Adipose tissue (tissue), 3 donors: Measurements from ENCODE around the gene KLHL25. TPM values are rescaled to one million over a fixed set of nuclear protein-coding genes. Genes with fewer than 3 reads are reported as not detected.
"Not testable (repeated sequence)": the region's sequence is repeated elsewhere in the genome, so short reads cannot be mapped to it uniquely, and the experiment has no call there.

Experiments used
- H3K27ac ChIP-seq: one replicate; pipeline ENCODE4 v1.5.1; 2013; ENCODE audit warnings: low read depth, low read length
- WGBS, 3 donors: extraction: QIAGEN DNeasy Blood & Tissue Kit; methylation state at CpG; one replicate each; pipeline ENCODE4 v1.1.7; 2013; 5-methylcytosine and 5-hydroxymethylcytosine counted together
- polyA plus RNA-seq, 3 donors: library from polyadenylated mRNA; stranded (reverse); fragments of 200-250 nt; gene quantifications; one replicate each; pipeline ENCODE4 v1.2.3, GENCODE V29; 2013
- donor health status: healthy with polysubstance abuse.
- donor health status: Bipolar disorder and iron deficiency.
- donor health status: healthy.

The KLHL25 gene
- polyA plus RNA-seq, 3 donors: 3.4 to 30.8 (median 3.8) TPM

DNA sequence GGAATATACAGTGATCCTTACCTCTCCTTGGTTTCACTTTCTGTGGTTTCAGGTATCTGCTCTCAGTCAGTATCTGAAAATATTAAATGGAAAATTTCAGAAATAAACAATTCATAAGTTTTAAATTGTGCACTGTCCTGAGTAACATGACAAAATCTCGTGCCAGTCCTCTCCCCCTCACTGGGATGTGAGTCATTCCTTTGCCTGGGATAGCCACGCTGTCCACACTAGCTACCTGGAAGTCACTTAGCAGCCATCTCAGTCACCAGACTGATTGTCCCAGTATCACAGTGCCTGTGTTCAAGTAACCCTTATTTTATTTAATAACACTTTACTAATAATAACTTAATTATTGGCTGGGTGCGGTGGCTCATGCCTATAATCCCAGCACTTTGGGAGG lies 15.3 kb upstream of the KLHL25 start:
- WGBS, 3 donors: 74 to 90% (median 84%) methylated on average over 3 of the region's 3 CpGs
- H3K27ac ChIP-seq: no peak overlapping the region

DNA sequence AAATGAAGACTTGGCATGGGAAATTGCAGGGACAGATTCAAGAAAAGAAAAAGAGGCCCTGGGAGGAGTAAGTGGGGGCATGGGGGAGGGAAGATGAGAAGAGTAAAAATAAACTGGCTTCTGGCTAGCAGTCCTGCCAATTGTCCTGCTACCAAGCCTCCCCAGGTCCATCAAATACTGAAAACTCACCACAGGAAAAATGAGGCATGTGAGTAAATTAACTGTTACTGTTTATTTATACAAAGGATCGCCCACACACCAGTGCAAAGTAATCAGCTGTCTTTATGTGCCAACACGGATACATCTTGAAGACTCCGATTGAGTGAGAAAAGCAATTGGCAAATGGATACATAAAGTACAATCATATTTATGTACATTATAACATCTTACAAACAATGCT lies 10.7 kb upstream of the KLHL25 start:
- 54 to 76% (median 60%) methylated on average over 3 of the region's 3 CpGs for WGBS, 3 donors

DNA sequence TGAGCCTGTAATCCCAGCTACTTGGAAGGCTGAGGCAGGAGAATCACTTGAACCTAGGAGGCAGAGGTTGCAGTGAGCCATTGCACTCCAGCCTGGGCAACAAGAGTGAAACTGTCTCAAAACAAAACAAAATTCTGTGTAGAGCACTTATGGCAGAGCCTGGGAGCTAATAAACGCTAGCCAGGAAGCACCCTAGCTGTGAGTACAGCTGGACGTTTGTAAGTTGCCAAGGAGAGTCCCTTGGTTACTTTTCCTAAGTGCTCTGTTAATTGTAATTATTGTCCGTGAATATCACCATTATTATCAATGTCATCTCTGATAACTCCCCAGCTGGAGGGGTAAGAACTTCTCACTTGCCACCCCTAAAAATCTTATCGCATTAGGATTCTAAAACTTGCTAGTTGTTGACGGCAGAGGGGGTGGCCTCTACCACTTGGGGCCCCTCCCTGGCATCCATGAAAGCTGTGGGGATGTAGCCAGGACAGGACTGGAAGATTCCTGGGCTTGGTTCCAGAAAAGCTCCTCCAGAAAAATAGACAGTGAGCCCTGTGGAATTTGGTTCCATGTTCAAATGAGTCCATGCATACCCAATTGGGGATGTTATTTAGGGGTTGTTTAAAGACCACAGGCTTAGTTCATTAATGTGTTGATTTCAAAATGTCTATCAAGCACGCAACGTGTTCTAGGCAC lies 9.9 kb upstream of the KLHL25 start:
- 61 to 72% (median 72%) methylated on average over 7 of the region's 7 CpGs for WGBS, 3 donors

More for the DNA sequence above, 10.7 kb upstream of the KLHL25 start:
- H3K27ac ChIP-seq: no peak overlapping the region

DNA sequence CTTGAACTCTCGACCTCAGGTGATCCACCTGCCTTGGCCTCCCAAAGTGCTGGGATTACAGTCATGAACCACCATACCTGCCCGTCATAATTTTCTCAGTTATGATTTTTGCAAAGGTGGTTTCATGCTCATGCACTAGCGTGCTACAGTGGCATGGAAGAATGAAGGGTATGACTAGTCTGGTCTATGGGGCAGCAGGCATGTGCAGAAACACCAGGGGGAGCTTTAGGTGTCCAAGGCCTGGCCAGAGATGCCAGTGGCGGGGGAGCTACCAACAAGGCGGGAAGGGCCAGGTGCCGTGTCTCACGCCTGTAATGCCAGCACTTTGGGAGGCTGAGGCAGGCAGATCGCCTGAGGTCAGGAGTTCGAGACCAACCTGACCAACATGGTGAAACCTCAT lies 7.9 kb upstream of the KLHL25 start:
- H3K27ac ChIP-seq: not testable (repeated sequence)
- 90 to 98% (median 92%) methylated on average over 8 to 9 of the region's 9 CpGs for WGBS, 3 donors

More for the DNA sequence above, 9.9 kb upstream of the KLHL25 start:
- H3K27ac ChIP-seq: no peak overlapping the region

DNA sequence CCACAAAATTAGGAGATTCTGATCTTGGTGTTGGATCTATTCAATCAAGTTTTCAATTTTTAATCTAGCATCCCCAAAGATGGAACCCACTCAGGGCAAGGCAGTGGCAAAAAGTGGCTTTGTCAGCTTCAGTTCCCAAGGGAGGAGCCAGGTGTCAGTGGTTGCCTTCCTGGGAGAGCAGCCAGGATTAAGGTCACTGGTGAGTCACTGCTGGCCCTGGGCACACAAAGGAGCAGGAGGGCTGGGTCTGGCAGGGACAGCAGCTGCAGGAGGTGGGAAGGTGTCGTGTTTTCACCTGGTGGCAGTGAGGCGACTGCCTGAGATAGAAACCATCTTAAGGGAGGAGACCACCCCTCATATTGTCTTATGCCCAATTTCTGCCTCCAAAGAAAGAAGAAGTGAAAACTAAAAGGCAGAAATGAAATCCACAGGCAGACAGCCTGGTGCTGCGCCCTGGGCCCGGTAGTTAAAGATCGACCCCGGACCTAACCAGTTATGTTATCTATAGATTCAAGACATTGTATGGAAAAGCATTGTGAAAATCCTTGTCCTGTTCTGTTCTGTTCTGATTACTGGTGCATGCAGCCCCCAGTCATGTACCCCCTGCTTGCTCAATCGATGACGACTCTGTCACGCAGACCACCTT lies 5.9 kb upstream of the KLHL25 start:
- WGBS, 3 donors: 69 to 93% (median 86%) methylated on average over 9 of the region's 9 CpGs
- H3K27ac ChIP-seq: no peak overlapping the region

DNA sequence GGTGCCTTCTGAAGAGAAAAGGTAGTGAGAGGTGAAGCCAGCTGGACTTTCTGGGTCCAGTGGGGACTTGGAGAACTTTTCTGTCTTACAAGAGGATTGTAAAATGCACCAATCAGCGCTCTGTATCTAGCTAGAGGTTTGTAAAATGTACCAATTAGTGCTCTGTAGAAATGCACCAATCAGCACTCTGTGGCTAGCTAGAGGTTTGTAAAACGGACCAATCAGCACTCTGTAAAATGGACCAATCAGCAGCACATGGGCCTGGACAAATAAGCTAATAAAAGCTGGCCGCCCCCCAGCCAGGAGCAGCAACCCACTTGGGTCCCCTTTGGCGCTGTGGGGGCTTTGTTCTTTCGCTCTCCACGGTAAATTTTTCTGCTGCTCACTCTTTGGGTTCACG lies 1.6 kb upstream of the KLHL25 start:
- H3K27ac ChIP-seq: not testable (repeated sequence)
- WGBS, 3 donors: 79 to 90% (median 89%) methylated on average over 7 of the region's 7 CpGs

DNA sequence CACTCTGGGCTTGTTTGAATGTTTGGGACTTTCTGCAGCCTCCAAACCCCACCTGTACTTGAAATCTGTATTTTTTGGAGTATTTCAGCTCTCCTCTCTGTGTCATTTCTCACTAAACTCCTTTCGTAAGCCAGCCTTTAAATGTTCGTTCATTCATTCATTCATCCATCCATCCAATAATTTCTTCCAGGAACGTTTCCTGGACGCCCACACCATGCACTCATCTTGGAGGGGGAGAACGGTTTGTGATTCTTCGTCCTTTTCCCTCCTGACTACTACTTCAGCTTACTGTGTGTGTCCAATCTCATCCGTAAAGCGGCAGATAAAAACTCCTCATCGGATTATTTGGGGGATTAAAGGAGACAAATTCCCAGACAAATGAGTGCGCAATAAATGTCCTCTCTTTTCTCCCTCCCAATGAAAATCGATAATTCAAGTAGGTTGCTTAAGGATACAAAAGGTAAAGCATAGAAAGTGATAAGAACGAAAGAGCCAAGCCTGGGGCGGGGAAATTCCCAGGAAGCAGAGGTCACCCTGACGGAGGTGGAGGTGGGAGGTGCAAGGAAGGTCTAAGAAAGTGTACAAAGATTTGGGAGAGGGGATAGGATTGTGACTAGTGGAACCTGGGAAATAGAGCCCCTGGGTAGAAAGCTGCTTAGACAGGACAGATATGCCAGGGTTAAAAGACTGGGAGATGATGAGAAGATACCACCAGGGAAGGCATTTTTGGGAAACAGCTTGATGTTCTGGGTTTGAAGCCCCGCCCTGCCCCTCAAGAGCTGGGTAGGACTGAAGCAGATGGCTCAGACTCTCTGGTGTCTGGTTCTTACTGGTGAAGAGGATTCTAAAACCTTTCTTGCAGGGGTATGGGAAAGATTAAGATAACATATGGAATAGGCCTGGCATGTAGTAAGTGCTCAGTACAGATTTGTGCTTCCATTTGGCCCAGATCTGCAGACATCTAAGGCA lies 896 bp upstream of the KLHL25 start:
- 32 to 48% (median 43%) methylated on average over 15 of the region's 15 CpGs for WGBS, 3 donors
- no peak overlapping the region for H3K27ac ChIP-seq

DNA sequence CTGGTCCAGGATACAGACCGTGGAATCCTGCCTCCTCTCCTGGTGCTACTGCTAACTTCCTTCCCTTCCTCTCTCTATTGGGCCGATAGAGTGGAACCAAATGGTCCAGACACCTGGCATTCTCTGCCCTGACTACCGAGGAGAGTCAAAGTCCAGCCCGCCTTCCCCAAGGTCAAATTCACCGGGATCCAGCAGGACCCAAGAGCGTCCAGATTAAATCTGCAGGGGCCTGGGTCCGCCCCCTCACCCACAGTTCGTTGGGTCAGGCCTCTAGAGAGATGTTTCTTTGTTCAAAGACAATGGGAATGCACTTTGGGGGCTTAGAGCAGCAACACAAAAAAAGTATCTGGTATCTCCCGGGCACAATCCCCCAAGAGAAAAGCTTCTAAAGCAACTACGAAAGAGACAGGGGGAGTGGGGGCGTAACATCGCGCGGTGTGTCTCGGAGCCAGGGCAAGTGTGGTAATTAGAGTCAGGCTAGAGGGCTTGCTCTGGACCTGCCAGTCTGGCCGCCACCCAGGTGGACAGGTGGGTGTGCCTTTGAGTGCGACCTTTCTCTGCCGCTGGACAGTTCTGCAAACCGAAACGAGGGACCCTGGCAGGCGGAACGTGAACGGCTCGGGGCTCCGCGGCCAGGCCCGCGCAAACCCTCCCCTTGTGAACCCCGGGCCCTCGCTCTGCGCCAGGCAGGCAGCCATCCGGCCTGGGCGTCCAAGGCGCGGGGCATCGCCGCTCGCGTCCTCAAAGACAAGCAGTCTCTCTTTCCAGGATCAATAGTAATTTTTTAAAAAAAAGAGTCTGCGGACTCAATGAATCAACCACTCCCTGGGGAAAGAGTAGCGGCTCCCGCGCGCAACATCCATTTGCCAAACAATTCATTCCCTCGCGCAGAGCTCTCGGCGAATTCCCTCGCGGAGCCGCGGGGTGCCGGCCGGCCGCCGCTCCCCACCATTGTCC lies 806 bp downstream of the KLHL25 start:
- WGBS, 3 donors: 1 to 3% (median 1%) methylated on average over 55 to 56 of the region's 56 CpGs
- no peak overlapping the region for H3K27ac ChIP-seq

DNA sequence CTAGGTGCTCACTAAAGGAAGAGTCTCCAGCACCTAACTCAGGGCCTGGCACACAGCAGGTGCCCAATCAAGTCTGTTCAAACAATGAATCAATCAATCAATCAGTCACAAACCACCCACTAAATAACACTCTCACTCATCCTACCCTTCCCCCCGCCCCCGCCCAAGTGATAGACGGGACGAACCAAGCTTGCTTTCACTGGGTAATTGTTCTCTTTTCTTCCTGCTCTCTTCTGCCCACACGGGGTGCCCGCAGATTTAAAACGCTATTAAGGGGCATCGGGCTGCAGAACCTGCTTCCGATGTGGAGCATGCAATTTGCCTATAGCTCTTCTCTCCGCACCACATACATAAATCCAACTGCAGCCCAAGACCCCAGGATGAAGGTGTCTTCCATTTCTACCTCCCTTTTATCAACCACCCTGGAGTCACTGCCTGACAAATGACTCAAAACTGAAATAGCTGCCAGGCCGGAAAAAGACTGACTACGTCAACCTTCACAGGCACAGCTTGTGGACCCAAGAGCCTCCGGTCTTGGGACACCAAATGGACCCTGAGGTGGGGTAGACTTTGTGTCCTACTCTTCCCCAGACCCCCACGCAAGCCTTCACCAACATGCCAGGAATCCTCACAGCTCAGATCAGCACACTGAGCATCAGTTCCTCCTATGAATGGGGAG lies 1.7 kb downstream of the KLHL25 start:
- 72 to 86% (median 77%) methylated on average over 14 of the region's 14 CpGs for WGBS, 3 donors
- no peak overlapping the region for H3K27ac ChIP-seq

DNA sequence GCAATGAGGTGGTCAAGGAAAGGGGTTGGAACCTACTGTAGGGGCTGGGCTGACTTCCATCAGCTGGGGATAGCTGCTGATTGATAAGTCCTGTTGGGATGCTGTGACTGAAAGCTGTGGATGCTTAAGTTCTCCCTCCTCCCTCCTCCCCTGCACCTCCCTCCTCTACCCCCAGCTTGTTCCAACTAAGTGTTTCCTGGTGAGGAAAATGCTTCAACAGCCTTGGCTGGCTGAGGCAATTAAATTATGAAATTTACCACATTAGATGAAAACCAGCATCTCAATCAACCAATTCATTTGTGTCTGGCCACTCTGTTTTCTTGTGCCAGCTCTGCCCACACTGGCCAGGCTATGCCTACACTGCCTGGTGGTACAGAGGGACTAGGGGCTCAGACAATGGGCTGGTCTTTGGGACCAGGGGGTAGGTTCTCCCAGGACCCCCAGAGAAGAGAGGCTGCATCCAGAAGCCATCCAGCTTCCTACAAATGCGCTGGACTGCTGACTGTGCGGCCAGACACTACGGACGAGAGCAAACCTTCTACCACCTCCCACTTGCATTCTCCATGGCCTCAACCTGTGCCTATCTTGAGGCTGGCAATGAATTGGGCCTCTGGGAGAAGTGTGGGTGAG lies 2.5 kb downstream of the KLHL25 start:
- 98% methylated on average over 4 of the region's 4 CpGs for WGBS, 3 donors
- H3K27ac ChIP-seq: no peak overlapping the region

DNA sequence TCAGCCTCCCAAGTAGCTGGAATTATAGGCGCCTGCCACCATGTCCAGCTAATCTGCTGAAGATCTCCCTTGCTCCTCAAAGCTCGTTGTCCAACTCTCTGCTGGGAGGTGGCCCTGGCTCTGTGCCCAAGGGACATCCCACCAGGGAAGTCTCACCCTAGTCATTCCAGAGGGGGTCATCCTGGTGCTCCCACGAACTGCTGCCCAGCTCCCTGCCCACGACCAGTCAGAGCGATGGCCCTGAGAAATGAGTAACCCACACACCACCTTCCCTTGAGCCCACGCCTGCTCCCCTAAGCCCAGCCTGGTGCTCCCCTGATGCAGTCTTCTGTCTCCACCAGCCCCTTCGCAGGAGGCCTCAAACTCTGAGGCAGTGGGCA lies 5.2 kb downstream of the KLHL25 start:
- H3K27ac ChIP-seq: no peak overlapping the region
- WGBS, 3 donors: 86 to 90% (median 90%) methylated on average over 7 of the region's 7 CpGs

DNA sequence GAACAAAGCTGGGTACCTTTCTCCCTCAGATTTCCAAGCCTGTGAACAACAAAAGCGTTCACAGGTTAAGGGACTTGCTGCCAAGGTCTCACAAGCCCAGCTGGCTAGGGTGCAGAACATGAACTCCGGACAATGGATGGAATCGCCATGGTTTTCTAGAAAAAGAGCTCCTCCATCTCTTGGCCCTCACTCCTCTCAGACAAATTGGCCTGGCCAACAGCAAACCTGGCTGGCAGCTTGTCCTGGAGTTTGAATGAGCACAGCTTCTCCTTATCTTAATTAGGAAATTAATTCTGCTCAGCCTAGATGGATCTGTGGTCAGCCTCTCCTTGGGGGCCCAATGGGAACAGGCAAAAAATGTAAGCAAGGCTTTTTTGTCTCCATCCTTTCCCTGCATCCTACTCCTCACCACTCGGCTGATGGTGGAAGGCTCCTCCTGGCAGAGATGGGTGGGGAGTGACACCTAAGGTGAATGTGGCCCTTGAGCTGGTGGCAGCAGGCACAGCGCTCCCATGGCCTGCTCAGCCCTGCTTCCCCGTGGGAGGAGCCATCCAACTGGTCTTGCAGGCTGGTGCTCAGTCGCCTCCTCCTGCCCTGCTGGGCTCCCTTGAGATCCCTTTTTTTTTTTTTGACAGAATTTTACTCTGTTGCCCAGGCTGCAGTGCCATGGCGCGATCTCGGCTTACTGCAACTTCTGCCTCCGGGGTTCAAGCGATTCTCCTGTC lies 5.8 kb downstream of the KLHL25 start:
- H3K27ac ChIP-seq: no peak overlapping the region
- WGBS, 3 donors: 71 to 86% (median 76%) methylated on average over 12 of the region's 12 CpGs

DNA sequence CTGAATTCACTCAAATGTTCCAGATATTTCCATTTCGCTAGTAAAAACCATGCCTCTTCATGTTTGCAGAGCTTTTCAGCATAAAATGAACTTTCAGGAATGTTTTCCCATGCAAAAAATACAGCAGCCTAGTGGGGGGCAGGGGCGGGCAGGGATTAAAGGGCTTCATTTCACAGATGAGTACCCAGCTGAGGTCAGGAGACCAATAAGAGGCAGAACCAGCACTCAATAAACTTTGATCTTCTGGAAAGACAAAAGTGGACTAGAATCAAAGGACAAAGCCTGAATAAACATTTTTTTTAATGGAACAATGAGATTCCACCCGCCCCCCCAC lies 8.0 kb downstream of the KLHL25 start:
- no peak overlapping the region for H3K27ac ChIP-seq
- WGBS, 3 donors: 84 to 91% (median 85%) methylated on average over 3 of the region's 3 CpGs

DNA sequence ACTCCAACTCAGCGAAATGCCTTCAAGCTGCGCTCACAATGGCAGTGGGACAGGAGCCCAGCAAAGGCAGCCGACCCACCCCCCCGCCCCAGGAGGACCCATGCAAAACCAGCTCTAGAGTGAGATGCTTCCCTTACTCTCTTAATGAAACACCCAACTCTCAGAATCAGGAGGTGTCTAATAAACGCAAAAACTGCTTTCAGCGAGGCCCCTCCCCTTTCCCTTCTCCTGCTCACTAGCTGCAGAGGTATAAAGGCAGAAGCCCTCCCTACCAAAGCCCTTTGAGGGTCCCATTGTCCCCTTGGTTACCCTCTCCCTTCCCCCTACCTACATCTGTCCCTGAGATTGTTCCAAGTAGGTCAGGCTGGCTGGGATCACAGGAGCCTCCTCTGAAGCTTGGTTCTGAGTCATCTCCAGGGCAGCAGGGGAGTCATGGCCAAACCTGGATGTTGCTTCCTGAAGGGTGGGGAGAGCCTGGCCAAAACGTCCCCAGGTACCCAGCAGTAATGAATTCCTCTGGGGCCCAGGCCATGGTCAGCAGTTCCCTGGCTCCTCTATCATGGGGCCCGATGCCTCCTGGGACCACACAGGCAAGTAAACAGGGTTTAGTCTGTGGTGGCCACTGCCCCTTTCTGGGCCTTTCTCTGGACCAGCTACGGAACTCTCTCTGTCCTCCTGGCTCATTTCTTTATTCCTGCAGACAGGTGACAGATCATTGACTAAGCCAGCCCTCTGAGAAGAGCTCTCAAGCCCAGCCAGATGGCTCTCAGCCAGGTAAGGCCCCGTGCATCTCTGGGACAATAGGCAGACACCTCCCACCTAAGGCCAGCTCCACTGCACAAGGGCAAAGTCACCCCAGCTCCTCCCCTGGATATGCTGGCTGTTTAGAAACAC lies 8.6 kb downstream of the KLHL25 start:
- H3K27ac ChIP-seq: no peak overlapping the region
- 54 to 61% (median 56%) methylated on average over 10 of the region's 10 CpGs for WGBS, 3 donors

DNA sequence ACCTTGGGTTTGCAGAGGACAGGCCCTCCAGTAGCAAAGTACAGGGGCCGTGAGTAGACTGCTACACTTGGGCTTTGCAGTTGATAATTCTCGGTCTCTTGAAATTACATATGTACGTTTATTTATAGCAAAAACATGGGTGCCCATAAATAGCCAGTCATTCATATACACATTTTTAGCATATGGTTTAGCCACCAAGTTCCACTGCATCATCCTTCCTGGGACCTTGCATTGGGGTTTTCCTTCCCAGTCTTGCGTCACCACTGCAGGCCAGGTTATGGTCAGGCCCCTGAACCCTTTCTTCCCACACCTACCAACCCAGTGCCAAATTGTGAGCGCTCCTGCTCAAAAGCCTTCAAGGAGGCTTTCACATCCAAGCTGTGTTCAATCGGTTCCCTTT lies 12.7 kb downstream of the KLHL25 start:
- WGBS, 3 donors: 88 to 96% (median 88%) methylated on average over 6 of the region's 6 CpGs
- H3K27ac ChIP-seq: no peak overlapping the region

DNA sequence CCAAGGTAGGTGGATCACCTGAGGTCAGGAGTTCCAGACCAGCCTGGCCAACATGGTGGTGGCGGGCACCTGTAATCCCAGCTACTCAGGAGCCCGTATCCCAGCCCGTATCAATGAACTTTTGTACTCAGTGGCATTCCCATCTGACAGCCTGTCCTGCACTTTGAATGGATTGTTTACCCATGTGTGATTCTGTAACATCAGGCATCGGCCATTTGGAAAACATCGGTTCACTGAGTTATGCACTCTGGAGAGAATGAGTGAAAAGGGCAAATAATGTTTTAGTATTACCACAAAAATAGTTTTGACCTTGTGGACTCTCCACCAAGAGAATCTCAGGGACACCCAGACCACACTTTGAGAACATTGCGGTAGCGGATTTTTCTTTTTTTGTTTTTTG lies 13.6 kb downstream of the KLHL25 start:
- WGBS, 3 donors: 80 to 89% (median 88%) methylated on average over 7 of the region's 7 CpGs
- no peak overlapping the region for H3K27ac ChIP-seq
